HS-27A (cell line): ENCODE data around the gene NR3C1.
"Not testable (repeated sequence)": the region's sequence is repeated elsewhere in the genome, so short reads cannot be mapped to it uniquely, and the experiment has no call there.

Experiments used
- DNase-seq: peaks from one replicate; pipeline ENCODE4 v3.0.0-alpha.2; 2012; ENCODE audit warnings: low read depth, missing footprints

The NR3C1 gene

DNA sequence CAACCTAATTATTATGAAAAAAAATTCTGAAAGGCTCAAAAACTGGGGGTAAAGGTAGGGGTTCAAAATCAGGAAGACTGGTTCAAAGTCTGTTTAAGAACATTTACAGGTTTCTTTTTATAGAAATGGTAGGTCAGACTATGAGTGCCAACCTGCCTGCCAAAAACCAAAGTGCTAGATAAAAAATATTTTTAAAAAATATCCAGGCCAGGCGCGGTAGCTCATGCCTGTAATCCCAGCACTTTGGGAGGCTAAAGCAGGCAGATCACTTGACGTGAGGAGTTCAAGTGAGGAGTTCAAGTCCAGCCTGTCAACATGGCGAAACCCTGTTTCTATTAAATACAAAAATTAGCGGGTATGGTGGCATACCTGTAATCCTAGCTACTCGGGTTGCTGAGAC is 67.0 kb downstream of the NR3C1 start:
- DNase-seq, result no peak

DNA sequence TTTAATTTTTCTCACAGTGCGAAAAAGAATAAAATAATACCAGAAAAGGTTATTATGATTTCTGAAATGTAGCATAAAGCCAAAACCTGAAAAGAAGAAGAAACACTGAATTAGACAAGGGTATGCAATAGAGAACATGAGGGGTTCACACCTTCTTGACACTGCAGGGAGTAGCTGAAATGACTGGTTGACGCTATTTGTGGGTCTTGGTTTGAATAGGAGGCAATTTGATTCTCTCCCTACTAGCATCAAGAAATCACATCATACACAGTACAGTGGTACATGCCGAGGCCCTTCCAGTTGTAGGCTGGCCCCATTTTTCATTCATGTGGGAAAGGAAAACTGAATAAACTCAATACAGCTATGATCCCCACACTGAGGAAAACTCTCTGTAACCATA is 68.6 kb downstream of the NR3C1 start:
- DNase-seq, result no peak

DNA sequence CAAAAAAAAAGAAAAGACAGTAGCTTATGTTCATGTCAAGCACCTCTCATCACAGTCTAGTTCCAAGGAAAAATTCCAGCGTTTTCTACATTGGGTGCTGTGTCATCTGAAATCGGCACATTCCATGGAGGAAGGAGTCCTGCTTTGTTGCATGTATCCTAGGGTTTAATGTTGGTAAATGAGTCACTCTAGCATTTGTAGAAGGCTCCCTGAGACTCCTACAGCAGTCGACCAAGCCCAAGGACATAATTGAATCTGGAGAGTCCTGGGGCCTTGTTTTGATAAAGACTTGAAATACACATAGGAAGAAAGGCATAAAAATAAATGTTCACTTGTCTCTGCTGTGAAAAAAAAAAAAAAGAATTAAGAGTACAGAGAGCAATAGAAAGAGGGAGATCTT is 69.1 kb downstream of the NR3C1 start:
- DNase-seq, result not testable (repeated sequence)

DNA sequence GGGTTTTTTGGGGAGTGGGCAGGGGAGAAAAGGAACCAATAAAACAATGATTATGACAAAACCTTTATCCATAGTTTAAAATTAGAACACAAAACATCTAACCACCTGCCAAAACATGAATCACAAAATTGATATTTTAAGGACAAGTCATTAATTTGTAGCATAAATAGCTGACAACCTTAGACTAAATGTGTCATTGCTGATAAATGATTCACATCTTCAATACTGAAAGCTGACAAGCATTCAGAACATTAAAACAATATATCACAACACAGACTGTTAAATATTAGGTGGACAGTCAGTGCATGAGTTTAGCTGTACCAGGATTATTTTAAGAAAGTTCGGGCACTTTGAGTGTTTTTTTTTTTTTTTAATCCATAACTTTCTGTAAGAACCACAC is 71.5 kb downstream of the NR3C1 start:
- DNase-seq, result no peak

DNA sequence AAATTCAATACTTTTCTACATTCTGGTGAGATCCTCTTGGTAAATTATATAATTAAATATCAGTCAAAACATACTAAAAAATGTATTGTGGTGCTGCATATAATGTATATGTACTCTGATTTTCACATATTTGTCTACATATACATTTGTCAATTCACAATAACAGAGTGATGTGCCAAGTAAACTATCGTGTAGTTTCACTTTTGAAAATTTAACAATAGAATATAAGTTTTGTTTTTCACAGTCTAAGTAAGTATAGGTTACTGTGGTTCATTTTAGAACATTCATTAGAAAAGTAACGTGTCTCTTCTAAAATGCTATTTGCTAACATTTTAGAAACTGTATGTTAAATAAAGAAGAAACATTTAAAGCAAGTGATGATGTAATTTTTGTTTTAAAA is 73.6 kb downstream of the NR3C1 start:
- no peak for DNase-seq

DNA sequence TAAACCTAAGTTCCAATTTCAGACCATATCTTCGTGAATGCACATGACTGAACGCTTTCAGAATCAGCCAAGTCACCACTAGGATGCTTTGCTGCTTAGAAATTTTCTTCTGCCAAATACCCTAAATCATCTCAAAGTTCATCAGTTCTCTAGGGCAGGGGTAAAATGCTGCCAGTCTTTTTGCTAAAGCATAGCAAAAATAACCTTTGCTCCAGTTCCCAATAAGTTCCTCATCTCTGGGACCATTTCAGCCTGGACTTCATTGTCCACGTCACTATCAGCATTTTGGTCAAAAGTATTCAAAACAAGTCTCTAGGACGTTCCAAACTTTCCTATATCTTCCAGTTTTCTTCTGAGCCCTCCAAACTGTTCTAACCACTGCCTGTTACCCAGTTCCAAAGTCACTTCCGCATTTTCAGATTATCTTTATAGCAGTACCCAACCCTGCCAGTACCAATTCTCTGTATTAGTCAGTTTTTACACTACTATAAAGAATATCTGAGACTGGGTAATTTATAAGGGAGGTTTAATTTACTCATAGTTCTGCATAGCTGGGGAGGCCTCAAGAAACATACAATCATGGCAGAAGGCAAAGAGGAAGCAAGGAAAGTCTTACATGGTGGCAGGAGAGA is 74.8 kb downstream of the NR3C1 start:
- DNase-seq, result no peak

DNA sequence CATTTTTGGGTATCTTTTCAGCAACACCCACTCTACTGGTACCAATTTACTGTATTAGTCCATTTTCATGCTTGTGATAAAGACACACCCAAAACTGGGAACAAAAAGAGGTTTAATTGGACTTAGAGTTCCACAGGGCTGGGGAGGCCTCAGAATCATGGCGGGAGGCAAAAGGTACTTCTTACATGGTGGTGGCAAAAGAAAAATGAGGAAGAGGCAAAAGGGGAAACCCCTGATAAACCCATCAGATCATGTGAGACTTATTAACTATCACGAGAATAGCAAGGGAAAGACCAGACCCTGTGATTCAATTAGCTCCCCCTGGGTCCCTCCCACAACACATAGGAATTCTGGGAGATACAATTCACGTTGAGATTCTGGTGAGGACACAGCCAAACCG is 78.4 kb downstream of the NR3C1 start:
- not testable (repeated sequence) for DNase-seq

DNA sequence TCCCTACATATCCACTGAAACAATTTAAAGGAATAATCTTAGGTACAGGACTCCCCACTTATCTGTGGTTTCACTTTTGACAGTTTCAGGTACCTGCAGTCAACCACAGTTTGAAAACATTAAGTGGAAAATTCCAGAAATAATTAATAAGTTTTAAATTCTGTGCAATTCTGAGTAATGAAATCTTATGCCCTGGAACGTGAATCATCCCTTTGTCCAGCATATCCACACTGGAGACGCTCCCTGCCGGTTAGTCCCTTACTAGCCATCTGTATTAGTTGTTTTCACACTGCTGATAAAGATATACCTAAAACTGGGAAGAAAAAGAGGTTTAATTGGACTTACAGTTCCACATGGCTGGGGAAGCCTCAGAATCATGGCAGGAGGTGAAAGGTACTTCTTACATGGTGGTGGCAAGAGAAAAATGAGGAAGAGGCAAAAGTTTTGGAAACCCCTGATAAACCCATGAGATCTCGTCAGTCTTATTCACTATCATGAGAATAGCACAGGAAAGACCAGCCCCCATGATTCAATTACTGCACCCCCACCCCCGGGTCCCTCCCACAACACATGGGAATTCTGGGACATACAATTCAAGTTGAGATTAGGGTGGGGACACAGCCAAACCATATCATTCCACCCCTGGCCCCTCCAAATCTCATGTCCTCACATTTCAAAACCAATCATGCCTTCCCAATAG is 80.4 kb downstream of the NR3C1 start:
- not testable (repeated sequence) for DNase-seq

DNA sequence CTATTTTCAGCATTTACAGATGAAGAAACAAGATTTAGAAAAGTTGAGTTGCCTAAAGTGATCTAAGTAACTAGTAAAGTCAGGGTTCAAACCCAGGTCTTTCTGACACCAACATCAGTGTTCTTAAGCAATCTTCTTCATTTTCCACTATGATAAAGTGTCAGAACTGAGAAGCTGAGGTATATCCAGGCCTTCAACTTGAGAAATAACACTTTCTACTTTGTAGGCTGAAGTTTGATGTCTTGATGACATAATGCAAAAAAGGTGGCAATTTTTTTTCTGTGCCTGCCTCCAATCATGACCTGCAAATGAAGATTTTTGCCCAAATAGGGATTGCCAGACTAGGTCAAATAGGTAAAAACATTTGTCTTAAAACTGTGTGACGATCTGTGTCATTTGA is 81.3 kb downstream of the NR3C1 start:
- DNase-seq, result no peak

DNA sequence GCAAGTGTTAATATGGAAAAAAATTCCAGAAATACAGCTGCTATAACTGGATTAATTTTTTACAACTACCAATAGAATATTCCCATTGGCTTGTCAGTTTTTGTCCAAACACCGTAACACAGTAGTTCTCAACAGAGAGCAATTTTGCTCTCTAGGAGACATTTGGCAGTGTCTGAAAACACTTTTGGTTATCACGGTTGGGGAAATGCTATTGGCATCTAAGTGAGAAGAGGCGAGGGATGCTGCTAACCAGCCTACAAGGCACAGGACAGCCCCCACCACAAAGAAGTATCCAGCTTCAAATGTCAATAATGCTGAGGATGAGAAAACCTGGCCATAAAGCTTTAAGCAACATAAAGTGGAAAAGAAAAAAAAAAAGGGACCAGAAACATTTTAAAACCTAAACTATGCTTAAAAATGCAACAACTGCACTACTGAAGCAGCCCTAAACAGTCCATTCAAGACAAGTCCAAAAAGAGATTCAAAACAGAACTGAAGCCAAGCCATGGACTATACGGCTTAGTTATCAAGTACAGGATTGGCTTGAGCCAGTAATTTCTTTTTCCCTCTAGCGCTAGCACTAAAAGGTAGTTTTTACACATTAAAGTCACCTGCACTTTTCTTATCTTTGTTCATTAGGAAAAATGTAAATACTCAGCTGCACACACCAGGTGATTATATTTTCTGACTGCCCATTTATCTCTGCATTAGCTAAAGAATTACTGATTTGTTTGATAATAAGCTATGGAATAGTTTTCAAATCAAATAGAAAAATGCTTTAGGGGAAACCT is 83.9 kb downstream of the NR3C1 start:
- no peak for DNase-seq

DNA sequence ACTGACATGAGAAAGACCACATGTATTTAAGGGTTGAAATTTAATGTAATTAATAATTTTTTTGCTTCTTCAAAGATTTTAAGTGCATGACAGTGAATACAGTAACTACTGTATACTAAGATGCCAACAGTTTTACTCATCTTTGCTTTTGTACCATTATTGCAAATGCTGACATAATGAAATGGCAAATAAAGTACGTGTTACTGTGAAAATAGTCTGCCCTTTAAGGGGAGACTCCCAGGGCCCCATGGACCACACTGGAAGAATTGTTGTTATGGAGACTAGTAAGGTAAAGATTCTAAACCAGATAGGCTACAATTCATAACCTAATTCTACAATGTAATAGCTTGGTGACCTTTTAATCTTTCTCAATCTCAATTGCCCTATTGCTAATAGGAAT is 84.7 kb downstream of the NR3C1 start:
- no peak for DNase-seq

DNA sequence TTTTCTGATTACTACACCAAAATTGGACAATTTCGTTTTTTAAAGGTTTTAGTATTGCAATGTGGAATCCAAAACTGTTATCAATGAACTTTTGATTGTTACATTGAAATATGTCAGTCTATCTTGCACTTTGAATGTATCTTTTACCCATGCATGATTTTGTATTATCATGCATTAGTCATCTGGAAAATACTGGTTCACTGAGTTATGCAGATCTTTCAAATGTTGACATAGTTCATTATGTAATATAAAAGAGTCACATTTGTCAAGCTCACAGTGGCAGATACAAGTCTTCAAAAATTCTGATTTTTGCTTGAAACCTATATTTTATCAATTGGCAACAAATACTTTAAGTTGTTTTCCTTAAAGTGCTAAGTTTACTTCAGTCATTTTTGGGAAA is 85.2 kb downstream of the NR3C1 start:
- DNase-seq, result no peak

DNA sequence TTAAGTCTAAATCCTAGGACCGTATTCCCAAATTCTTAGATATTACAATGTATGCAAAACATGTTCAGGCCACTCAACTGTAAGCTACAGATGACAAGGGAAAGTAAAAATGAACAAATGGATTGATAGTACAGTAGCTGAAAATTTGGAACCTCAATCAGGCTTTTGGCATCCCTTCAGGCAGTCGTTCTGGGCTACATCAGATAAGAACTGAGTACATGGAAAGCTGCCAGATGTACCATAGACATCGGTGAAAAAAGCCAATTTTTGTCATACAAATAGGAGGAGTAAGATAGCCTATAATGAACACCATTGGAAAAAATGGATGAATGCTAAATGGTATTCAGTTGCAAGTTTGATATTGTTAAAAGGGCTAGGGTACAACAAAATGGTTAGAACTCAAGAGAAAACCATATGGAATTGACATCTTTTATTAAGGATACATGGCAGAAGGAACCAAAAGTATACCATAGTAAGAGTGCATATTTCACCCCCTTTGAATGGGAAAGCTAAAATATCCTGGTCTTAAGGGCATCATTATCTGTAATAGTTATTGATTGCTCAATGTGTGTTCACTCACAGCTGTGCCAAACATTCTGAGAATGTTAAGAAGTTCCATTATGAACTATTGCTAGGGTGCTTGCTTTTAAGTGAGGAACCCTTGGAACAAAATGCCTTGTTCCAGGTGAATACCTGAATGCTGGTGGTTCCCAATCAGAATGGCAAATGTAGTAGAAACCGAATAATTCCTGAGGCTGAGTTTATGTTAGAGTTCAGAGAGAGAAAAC is 86.4 kb downstream of the NR3C1 start:
- DNase-seq, result no peak

DNA sequence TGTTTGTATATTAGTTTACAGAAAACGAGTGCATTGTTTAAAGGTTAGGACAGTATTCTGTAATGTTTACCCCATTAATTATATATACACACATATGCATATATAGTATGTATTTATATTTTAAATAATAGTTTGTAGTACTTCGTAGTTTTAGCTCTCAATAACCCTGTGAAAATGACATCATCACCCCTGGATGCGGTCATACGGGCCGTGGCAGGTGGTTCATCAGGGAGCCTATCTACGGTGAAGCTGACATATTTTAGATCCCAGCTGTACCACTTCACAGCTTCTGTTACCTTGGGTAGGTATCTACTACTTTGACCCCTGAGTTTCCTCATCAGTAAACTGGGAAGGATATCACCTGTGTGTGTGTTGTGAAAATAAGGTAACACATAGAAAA is 87.1 kb downstream of the NR3C1 start:
- DNase-seq, result no peak

DNA sequence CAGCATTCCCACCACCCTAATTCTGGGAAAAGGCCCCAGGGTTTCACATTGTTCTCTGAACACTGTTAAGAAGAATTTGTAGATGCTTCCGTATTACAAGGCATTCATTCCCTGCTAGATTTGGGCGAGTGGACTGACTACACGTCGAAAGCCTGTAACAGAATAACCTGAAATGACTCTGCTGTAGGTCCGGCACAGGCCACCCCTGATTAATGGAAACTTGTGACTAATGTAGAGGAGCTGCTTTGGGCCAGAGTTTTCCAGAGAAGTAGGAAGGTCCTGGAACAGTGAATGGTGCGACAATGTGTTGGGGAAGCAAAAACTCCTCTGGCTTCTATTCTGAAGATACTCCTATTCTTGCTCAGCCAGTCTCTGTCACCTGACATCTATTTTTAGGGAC is 87.6 kb downstream of the NR3C1 start:
- no peak for DNase-seq

DNA sequence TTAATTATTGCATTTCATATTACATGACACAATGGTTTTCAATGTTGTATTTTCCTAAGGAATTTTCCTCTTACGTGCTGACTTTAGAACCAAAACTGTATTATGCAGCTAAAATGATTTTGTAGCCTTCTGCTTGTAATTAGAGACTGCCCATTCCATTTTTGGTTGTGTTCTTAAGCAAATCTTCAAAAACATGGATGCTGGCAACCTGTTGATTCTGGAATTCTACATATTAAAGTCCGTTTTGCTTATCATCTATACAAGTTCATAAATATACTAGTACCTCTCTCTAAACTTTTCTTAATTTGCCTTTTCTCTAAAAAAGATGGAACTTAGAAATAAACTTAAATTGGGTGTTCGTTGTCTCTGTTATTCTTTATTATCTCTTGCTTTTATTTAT is 88.3 kb downstream of the NR3C1 start:
- no peak for DNase-seq

DNA sequence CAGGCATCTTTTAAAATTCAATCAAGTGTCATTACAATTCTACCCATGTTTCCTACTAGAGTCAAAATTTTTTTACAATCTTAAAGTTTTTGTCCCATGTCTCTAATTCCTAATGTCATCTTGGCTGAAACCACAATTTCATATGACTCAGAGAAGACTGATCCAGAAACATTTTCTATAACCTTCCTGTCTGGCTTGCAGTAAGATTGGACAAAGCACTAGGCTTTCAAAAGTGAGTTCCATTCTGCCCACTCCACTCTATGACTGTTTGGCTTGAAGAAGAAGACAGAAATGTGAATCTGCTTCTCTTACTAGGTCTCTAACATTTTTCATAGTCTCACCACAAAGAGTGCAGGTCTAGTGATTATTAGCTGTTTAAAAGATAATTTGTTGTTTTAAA is 88.8 kb downstream of the NR3C1 start:
- no peak for DNase-seq

DNA sequence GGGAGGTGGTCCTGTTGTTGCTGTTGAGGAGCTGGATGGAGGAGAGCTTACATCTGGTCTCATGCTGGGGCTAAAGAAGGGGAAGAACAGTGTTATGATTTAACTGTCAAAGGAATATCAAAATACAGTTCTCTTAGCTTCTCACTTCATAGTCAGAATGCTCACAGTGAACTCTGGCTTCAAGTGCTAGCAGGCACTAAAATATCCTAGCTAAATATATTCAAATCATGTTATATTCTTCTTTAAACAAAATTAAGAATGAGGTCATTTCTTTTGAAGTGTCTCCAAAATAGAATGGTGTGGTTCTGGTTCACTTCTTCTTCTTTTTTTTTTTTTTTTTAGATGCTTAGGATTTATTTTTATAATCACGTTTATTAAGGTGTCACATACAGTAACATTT is 89.4 kb downstream of the NR3C1 start:
- no peak for DNase-seq

DNA sequence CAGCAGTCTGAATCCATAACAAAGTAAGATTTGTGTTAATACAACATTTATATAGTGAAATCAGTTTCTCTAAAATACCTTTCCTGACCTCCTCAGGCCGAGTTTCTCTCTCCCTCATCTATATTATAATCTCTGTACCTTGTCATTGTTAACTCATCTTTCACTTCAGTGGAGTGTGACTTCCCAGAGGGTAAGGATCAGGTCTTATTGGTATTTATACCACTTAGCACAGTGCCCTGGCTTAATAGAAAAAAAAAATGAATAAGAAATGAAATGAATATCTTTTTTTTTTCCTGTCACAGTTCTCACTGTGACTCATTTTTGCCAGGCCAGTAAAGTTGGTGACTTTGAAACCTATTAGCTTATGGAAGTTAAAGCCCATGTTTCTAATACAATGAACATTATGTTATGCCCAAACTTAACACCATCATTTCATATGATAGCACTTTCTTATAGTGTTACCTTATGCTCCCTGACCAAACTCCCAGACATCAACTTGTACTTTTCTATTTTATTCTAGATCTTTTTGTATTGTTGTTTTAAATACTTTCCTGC is 90.1 kb downstream of the NR3C1 start:
- DNase-seq, result no peak

DNA sequence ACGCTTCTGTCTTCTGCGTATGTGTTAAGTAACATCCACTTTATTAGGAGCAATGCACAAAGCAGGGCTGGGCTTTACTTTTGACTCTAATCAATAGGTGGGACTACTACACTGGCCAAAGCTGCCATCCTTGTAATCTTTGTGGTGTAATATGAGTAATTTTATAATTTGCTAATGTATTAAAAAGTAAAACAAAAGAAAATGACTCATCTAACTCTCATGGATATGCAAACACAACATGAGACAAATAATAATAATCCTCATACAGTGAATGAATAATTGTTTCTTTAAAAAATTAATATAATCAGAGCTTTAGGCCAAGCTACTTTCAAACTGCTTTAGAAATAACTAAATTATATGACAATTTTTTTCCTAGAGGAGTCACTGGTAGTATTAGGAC is 90.7 kb downstream of the NR3C1 start:
- DNase-seq, result no peak

DNA sequence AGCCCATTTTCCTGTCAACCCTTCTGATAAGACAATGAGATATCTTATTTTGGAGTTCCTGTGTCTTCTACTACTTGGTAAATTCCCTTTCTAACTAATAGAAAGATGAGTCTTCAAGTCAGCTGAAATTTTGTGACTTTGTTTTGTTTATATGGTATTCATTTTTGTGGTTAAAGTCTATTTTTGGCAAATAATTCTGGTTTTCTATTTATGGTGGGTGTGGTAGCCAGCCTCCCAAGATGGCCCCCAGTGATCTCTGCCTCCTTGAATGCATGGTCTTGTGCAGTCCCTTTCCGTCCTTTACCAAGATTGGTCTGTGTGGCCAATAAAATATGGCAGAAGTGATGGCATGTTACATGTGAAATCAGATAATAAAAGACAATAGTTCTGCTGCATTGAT is 91.5 kb downstream of the NR3C1 start:
- no peak for DNase-seq

DNA sequence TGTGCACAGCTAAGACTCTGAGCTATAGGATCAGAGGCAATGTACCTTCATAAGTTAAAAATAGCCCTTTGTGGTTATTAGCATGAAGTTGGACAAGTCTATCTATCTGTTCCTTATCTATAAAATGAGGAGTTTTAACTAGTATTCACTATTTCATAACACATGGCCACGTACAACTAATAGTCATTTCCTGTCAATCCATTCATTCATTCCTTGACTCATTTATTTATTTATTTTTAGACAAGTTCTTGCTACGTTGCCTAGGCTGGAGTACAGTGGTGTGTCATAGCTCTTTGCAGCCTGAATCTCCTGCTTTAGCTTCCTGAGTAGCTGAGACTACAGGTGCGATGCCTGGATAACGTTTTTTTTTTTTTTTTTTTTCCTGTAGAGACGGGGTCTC is 92.1 kb downstream of the NR3C1 start:
- no peak for DNase-seq
